Bladder microvascular endothelial cell (primary cell): Measurements from ENCODE around the gene MPEG1. TPM values are rescaled to one million over a fixed set of nuclear protein-coding genes. Genes with fewer than 3 reads are reported as not detected.

Source experiments
- total RNA-seq: library from RNA; depleted of rRNA; stranded (reverse); fragments of >200 nt; gene quantifications from 2 replicates; pipeline ENCODE4 v1.2.3, GENCODE V29; 2014

The MPEG1 gene
- 0.06 TPM in 1 of 2 replicates, not detected in the other for total RNA-seq

DNA sequence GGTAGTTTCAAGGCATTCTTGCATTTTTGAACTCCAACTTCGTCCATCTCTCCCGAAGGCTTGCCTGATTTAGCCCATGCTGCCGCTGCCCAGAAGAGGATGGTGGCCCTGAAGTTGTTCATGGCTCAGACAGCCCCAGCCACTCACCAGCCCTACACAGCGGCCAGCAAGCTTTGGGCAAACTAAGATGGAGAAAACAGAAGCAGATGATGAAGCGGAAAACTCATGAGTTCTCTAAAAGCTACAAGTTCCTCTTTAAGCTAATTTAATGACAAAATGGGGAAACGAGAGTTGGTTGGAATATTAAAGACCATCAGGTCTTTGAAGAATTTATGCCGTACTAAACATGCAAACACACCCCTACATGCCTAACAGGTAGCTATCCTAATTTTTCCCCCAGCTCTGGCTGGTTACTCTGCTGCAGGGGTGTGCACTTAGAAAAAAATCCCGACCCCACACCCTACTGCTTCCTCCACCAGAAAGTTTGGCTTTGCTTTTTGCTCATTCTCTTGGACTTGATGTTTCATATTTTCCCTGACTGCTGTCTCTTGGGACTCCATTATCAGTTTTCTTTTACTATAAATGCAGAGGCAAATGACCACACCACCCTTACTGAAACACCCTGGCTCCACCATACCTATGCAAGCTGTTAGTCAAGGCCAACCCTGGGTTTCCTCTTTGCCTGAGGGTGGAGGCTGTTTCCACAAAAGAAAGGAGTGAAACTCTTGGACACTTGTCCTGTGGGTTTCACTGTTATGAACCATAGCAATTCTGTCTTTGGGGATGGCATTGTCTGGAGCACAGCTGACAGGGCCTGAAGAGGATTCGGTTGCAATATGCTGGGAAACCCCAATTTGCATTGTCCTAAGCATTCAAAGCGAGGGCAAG is at the start of gene MPEG1:
Gene MPEG1 (minus strand): TSS at position 184 of the 888 bp plus-strand sequence. CDS start 62 bp downstream, at position 122.

DNA sequence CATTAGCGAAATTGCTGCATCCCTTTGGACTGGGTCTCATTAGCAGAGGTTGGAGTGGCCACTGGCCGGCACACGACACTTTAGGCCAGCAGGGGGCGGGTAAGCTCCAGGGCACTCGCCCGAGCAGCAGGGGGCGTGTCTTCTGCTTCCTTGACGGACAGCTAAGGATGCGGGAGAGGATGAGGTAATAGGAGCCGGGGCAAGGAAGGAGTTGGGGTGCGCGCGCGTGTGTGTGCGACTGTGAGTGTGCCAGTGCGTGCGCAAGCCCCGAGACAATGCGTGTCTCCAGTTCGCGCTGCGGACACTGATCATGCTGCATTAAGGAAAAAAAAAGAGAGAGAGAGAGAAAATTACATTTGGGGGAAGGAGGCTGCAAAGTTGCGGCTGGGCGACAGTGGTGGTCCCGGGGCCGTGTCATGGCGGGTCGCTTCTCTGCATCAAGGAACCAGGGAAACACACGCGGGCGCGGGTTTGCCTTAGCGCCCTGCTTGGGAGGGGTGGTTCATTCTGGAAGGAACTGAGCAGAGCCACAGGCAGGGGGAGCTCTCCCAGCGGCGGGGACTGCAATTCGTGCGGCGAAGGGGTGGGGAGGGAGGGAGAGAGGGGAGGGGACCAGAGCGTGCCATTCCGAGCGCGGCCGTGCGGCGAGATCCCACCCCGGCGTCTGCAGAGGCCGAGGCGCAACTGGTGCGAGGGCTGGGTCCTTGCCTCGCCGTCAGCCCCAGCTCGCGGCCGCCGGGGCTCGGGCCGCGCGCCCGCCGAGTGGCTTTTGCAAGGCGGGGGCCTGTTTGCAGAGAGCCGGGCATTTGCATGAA is 41.0 kb downstream of the MPEG1 start, which contains the start of gene DTX4:
Gene DTX4 (plus strand): TSS at position 625 of the 815 bp plus-strand sequence. CDS start 464 bp downstream, outside the sequence.

Other genes with a start within 250 kb of the MPEG1 start
- gene GLYATL1B, start 126.6 kb downstream of the MPEG1 start, total RNA-seq = not detected in 2 replicates
- gene FAM111B, start 105.7 kb downstream of the MPEG1 start, total RNA-seq = 13.9 and 31.7 TPM in 2 replicates
- 48.4 and 85.1 TPM in 2 replicates for gene FAM111A, start 70.1 kb downstream of the MPEG1 start, total RNA-seq
- gene DTX4, start 40.8 kb downstream of the MPEG1 start, total RNA-seq = 0.32 and 68.3 TPM in 2 replicates
- under 0.01 TPM in 1 of 2 replicates, not detected in the other for gene OR5AN1, start 146.0 kb upstream of the MPEG1 start, total RNA-seq
- under 0.01 TPM in 1 of 2 replicates, not detected in the other for gene OR5A2, start 213.5 kb upstream of the MPEG1 start, total RNA-seq
- not detected in 2 replicates for gene OR5A1, start 223.5 kb upstream of the MPEG1 start, total RNA-seq
- not detected in 2 replicates for gene OR4D6, start 244.0 kb upstream of the MPEG1 start, total RNA-seq